GM13976 (cell line): ENCODE data around the gene FAM78A.

Experiments
- DNase-seq: peaks from one replicate; pipeline ENCODE4 v3.0.0; 2012; ENCODE audit warnings: low spot score
- in situ Hi-C: fragments of 300-500 bp; cut with MboI; formaldehyde crosslinking; loops from one replicate; pipeline ENCODE4 v1.12.0; 2022; ENCODE audit warnings: low sequenced_read_pairs, mixed read lengths, inconsistent platforms; ENCODE audit not compliant: unreplicated experiment
- TF ChIP-seq, protein P1 (sequence below): IDR thresholded peaks from 2 replicates; pipeline ENCODE4 v1.5.1; 2012; ENCODE audit warnings: borderline replicate concordance, mild to moderate bottlenecking; ENCODE audit not compliant: insufficient read depth; ENCODE audit errors: extremely low read depth, missing control alignments, control extremely low read depth

FAM78A gene

DNA sequence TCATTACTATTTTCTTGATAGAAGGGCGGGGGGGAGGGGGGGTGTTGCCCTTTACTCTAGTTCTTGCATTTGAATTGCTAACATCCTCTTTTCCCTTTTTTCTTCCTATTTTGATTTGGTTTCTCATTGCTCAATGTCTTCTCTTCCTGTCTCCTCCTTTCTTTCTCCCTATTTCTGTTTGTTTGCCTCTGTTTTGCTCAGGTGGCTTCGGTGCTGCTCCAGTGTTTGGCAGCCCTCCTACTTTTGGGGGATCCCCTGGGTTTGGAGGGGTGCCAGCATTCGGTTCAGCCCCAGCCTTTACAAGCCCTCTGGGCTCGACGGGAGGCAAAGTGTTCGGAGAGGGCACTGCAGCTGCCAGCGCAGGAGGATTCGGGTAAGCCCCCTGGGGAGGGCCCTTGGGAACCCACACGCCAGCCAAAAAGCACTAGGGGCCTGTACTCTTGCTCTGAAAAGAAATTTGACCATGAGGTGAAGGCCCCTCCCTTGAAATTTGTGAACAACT, 48.3 kb downstream of the FAM78A start:
- TF ChIP-seq, protein P1, sequence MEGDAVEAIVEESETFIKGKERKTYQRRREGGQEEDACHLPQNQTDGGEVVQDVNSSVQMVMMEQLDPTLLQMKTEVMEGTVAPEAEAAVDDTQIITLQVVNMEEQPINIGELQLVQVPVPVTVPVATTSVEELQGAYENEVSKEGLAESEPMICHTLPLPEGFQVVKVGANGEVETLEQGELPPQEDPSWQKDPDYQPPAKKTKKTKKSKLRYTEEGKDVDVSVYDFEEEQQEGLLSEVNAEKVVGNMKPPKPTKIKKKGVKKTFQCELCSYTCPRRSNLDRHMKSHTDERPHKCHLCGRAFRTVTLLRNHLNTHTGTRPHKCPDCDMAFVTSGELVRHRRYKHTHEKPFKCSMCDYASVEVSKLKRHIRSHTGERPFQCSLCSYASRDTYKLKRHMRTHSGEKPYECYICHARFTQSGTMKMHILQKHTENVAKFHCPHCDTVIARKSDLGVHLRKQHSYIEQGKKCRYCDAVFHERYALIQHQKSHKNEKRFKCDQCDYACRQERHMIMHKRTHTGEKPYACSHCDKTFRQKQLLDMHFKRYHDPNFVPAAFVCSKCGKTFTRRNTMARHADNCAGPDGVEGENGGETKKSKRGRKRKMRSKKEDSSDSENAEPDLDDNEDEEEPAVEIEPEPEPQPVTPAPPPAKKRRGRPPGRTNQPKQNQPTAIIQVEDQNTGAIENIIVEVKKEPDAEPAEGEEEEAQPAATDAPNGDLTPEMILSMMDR = no peak
- in situ Hi-C loops = no loop called here
- no peak for DNase-seq

DNA sequence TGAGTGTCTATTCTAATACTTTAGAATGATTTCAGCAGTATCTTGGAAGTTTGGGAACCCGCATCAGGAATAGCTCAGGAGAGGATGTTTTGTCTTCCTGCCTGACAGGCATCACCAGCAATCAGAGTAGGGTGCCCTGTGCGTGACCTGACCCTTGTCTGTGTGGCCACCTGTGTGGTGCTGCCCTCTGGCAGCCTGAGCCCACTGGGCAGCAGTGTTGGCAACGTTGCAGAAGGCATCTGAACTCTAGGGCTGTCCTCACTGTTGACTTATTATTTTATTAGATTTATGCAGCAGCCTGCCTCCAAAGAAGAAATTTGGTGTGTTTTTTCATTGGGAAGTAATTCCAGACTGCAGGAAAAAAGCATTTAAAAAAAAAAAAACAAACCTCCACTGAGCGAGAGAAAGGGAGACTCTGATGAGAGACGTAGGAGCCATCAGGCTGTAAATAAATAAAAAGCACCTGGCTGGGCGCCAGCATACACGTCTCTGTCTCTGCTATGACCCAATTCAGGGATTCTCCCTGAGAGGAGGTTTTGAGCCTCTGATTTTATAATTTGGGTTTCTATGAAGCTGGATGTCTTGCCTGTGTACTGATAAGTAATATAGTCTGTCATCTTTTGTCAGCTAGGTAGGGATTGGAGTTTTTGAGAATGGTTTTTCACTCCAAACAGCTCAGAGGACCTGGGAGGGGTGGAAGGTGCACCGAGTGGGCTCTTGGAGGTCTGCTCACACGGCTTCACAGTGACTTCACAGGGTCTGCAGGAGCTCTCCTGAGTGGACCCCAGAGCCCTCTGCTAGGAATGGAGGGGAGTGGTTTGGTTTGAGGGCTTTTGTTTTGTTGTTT, 49.0 kb downstream of the FAM78A start:
- no peak for DNase-seq
- in situ Hi-C loops = no loop called here

DNA sequence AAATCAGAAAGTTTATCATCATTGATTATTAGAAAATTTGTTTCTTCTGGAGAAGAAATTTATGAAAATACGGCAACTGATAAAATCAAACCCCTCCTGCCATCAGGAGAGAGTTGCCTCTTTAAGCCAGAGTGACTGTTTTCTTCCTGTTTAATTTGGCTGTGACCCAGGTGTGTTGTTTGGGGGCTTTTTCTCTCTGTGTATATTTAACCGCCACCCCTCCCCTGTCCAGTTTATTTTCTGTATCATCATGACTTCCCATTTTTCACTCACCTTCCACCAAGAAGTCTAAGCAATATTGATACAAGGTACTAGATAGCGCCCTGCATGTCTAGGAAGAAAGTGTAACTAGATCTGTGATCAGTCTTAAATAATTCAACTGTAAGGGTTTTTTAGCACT, 50.1 kb downstream of the FAM78A start:
- in situ Hi-C loops = no loop called here

More for the DNA sequence above, 49.0 kb downstream of the FAM78A start:
- TF ChIP-seq, protein P1 = no peak

DNA sequence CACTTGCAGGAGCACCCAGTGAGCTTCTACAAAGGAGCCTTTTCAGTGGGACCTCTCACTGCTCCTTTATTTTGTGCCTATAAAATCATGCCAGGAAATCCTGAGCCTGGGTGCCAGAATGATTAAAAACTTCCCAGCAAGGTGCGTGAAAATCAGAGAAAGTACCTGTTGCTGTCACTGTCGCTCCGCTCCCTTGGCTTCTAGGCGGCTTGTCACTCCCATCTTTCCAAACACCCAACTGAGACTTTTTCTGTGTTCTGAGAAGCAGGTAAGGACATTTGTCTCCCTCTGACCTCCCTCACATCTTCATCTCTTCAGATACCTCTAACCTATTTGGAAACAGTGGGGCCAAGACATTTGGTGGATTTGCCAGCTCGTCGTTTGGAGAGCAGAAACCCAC, 53.9 kb downstream of the FAM78A start:
- DNase-seq = no peak
- TF ChIP-seq, protein P1 = no peak
- in situ Hi-C loops = no loop called here

More for the DNA sequence above, 50.1 kb downstream of the FAM78A start:
- TF ChIP-seq, protein P1 = no peak
- DNase-seq = no peak

DNA sequence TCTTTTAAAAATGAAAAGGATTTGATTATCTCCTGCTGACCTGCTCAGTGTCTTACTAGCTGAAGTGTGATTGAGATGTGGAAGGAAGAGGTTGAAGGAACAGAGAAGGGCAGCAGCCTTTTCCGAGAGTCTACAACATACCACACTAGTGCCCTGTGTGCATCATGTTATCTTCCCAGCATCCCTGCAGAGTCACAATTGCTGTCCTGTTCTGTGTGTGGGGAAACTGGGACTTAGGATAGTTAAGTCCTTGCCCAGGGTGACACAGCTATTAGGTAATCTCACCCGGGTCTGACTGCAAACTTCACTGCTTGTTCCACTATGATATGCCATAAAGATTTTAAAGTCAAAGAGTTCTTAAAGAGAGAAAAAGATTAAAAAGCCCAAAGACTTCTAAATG, 55.8 kb downstream of the FAM78A start:
- TF ChIP-seq, protein P1 = no peak
- in situ Hi-C loops = no loop called here
- no peak for DNase-seq

DNA sequence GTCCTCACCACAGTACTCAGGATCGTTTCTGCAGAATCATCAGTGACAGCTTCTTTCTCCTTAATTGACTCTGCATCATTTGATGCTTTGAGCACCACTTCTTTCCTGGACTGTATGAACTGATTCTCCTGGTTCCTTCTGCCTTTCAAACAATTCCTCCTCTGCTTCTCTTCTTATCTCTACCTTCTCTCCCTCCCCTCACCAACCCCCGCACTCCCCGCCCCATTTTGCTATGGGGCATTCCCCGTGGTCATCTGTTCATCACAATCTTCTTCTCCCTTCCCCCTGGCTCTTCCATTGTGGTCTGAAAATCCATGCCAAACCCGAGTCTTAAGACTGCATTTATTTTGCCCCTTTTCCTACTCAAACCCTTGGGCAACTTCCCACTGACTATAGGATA, 57.9 kb downstream of the FAM78A start:
- in situ Hi-C loops = no loop called here
- TF ChIP-seq, protein P1 = no peak
- DNase-seq = no peak
